HEK293T (cell line): ENCODE data around the gene TMEM26.

Experiments used
- ARNT ChIP-seq: fragments of 450-650 bp; IDR thresholded peaks from 2 replicates; pipeline ENCODE4 v1.6.1; 2017; ENCODE audit warnings: mild to moderate bottlenecking
- BHLHE40 ChIP-seq: fragments of 450-650 bp; IDR thresholded peaks from 2 replicates; pipeline ENCODE4 v1.6.1; 2016; ENCODE audit warnings: mild to moderate bottlenecking, moderate library complexity, borderline replicate concordance
- ELF4 ChIP-seq: fragments of 450-650 bp; IDR thresholded peaks from 2 replicates; pipeline ENCODE4 v1.6.1; 2017; ENCODE audit warnings: antibody characterized with exemption
- FOXM1 ChIP-seq: fragments of 450-650 bp; IDR thresholded peaks from 2 replicates; pipeline ENCODE4 v1.6.1; 2017; ENCODE audit warnings: mild to moderate bottlenecking, borderline replicate concordance
- L3MBTL2 ChIP-seq: fragments of 450-650 bp; conservative IDR thresholded peaks from 2 replicates; pipeline ENCODE4 v1.6.1; 2016; ENCODE audit warnings: mild to moderate bottlenecking
- NFRKB ChIP-seq: fragments of 450-650 bp; IDR thresholded peaks from 2 replicates; pipeline ENCODE4 v1.6.1; 2016; ENCODE audit warnings: mild to moderate bottlenecking, moderate library complexity
- PKNOX1 ChIP-seq: fragments of 450-650 bp; IDR thresholded peaks from 2 replicates; pipeline ENCODE4 v1.6.1; 2016
- SP1 ChIP-seq: fragments of 450-650 bp; IDR thresholded peaks from 2 replicates; pipeline ENCODE4 v1.6.1; 2017
- SUZ12 ChIP-seq: fragments of 450-650 bp; IDR thresholded peaks from 2 replicates; pipeline ENCODE4 v1.6.1; 2016; ENCODE audit warnings: mild to moderate bottlenecking
- TARDBP ChIP-seq: fragments of 450-650 bp; IDR thresholded peaks from 2 replicates; pipeline ENCODE4 v1.6.1; 2016
- ZNF384 ChIP-seq: fragments of 450-650 bp; IDR thresholded peaks from 2 replicates; pipeline ENCODE4 v1.6.1; 2016

- TF ChIP-seq PKNOX1, result no peak
- TF ChIP-seq SP1, result no peak
- TF ChIP-seq L3MBTL2, result no peak
- TF ChIP-seq BHLHE40, result no peak
- no peak for TF ChIP-seq FOXM1
- no peak for TF ChIP-seq ZNF384
- no peak for TF ChIP-seq NFRKB
- no peak for TF ChIP-seq ARNT
- TF ChIP-seq SUZ12, result no peak
- TF ChIP-seq ELF4, result no peak
- TF ChIP-seq TARDBP, result no peak
Measured at GRCh38 chr10:61439058-61439609, 14.0 kb downstream of the TMEM26 start.
